DMS 273 (cell line): ENCODE data around the gene ZBTB16.
A peak's percentile ranks its signal among the peaks of the same experiment; 100 is the strongest.

Experiments
- DNase-seq: peaks from one replicate; lab custom pipeline; 2025; ENCODE audit not compliant: unreplicated experiment; lab: John Stamatoyannopoulos, UW

Gene ZBTB16

DNA sequence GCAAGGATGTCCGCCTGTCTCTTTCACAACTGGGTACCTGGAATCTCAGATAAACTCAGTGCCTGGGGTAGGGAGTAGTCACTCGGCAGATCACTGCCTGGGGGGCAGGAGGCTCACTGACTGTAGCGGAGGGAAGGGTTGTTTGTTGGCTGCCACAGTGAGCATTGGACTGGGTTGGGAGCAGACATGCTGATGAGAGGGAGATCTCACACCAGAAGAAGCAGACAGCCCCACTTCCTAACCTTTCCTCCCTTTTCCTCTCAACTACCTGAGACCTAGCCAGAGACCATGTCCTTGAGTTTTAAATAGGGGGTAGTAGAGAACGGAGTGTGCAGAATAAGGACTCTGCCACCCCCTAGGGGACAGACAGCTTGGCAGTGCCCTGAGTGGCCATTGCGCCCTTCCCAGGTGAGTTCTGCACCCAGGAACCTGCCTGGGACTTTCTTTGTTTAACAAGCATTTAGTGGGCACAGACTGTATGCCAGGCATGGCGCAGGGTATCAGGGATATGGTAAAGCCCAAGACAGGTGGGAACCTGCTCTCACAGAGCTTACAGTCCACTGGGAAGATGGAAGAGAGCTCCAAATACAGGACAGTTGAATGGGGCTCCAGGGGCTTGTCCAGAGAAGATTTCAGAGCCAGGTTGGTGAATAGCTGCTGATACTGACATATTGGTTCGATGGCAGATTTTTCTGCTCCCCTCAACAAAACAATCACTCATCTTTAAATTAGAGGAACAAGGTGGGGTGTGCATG lies 121.0 kb downstream of the ZBTB16 start:
- peak; percentile 25 for DNase-seq

DNA sequence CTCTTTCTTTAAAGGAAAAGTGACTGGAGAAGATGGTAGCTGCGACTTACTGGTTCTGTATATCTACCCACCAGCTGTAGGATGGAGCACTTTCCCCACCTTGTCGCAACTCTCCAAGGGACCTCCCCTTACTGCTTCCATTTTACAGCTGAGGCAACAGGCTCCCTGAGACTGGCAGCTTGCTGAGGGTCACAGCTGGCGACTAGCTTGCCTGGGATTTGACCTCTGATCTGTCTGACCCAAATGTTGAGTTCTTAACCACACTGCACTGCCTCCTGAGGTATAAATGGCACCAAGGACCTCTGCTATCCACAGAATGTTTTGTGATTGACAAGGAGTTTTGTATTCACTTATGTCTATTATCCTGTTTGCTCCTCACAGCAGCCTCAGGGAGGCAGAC lies 121.7 kb downstream of the ZBTB16 start:
- DNase-seq = no peak

GRCh38 chr11:114181752-114182151 lies 122.2 kb downstream of the ZBTB16 start:
- no peak for DNase-seq

GRCh38 chr11:114182471-114183043 lies 123.0 kb downstream of the ZBTB16 start:
- DNase-seq = no peak

DNA sequence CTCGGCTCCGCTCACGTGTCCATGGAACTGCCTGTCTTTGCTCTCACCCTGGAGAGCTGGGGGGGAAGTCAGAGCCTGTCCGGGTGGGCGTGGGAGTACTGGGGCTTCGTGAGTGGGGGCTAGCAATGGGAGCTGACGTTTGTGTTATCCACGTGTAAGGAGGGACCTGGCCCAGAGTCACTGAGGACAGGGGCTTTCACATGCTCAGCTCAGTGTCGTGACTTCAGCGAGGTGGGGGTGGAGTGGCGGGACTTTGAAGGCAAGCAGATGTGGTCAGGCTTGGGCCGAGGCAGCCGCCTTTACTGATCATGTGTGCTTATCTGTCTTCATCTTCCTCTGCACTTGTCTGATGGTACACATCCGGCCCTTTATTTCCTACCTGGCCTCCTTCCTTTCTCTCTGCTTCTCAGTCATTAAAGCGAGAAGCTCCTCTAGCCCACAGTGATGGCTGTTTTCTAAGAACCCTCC lies 123.6 kb downstream of the ZBTB16 start:
- no peak for DNase-seq

DNA sequence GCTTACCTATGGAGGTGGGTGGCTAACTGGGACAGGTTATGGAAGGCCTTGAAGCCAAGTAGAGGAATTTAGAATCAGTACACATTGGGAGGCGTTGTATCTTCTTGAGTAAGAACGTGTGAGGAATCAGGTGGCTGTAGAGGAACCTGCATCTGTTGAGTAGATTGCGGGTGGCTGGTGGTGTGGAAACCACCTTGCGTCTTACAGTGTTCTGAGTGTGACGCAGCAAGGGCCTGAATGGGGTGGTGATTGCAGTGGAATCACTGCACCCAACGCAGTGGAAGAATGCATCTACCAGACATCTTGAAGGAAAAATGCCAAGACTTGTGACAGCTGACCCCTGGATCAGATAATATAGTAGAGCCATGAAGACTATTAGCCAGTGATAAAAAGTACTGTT lies 125.9 kb downstream of the ZBTB16 start:
- DNase-seq = no peak

- DNase-seq = no peak
Observed at GRCh38 chr11:114187173-114187572, 127.7 kb downstream of the ZBTB16 start.

DNA sequence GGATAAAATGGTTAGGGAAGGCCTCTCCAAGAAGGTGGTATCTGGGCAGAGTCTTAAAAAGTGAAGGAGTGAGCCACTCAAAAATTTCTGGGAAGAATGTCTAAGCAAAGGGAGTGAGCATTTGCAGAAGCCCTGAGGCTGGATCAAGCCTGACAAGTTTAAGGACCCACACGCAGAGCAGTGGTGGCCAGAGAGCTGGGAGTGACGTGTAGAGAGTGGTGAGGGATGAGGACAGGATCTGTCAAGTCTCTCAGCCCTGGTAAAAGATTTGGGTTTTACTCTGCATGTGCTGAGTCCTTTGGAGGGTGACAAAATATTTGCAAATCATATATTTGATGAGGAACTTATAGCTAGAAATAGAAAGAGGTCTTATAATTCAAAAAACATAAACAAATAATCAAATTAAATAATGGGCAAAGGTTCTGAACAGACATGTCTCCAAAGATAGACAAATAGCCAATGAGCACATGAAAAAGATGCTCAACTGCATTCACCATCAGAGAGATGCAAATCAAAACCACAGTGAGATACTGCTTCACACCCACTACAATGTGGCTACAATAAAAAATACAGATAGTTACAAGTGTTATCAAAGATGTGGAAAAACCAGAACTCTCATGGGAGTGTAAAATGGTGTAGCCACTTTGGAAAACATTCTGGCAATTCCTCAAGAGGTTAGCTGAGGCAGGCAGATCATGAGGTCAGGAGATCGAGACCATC lies 129.5 kb downstream of the ZBTB16 start:
- DNase-seq = no peak

GRCh38 chr11:114190630-114191029 lies 131.1 kb downstream of the ZBTB16 start:
- no peak for DNase-seq

- DNase-seq = no peak
Observed at GRCh38 chr11:114191893-114192292, 132.4 kb downstream of the ZBTB16 start.

- peak; percentile 5 for DNase-seq
Observed at GRCh38 chr11:114192841-114193389, 133.4 kb downstream of the ZBTB16 start.

DNA sequence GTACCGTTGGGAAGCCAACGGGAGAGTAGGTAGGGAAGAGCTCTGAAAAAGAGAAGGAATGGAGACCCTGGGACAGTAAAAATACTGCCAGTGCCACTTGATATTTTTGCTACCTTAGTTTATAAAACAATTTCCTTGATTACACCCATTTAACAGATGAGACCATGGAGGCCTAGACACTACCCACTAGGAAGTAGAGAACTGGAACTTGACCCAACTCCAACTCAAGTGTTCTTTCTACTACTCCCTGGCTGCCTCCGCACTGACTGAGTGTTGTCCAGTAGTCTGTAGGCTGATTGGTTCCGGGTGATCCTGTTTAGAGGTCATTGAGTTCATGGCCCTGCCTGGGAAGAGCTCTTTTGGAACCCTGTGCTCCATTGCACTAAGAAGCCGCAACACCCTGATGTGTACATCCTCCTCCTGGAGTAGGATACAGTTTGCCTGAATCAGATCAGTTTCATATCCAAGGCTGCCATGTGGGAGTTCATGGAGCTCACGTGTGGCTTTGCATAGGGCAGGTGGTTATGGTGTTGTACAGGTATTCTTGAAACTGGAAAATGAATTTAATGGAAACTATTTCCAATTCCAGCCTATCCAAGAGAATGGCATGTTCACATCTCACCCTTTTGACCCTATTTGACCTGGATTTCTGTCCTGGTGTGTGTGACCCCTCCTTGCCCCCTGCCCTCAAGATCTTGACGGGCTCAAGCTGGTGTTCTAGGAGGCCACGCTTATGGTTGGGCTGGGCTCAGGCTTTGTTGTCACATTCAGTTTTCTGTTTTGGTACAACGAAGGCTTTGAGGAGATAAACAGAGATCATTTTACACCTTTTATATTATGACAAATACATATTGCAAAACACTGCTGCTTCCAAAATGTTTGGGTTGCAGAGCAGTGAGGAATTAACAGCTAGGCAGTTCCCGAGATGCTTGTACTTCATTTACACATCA lies 134.5 kb downstream of the ZBTB16 start:
- DNase-seq = no peak

- peak; percentile 17 for DNase-seq
Observed at GRCh38 chr11:114194702-114195101, 135.2 kb downstream of the ZBTB16 start.

DNA sequence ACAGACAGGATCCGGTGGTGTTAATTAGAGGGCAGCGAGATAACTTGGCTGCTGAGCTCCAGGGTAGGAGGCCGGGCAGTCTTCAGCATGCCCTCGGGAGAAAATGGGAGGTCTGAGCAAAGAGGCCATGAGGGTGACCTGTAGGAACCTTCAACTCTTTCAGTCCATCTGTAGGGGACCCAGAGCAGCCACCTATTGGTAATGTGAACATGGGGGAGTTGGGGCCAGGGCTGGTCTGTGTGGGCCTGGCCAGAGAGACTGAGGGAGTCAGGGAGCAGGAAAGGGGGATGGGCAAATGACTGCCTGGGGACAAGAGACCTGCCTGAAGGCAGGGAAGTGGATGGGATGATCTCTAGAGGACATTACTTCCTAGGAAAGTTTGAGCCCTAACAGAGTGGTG lies 135.6 kb downstream of the ZBTB16 start:
- DNase-seq = no peak

DNA sequence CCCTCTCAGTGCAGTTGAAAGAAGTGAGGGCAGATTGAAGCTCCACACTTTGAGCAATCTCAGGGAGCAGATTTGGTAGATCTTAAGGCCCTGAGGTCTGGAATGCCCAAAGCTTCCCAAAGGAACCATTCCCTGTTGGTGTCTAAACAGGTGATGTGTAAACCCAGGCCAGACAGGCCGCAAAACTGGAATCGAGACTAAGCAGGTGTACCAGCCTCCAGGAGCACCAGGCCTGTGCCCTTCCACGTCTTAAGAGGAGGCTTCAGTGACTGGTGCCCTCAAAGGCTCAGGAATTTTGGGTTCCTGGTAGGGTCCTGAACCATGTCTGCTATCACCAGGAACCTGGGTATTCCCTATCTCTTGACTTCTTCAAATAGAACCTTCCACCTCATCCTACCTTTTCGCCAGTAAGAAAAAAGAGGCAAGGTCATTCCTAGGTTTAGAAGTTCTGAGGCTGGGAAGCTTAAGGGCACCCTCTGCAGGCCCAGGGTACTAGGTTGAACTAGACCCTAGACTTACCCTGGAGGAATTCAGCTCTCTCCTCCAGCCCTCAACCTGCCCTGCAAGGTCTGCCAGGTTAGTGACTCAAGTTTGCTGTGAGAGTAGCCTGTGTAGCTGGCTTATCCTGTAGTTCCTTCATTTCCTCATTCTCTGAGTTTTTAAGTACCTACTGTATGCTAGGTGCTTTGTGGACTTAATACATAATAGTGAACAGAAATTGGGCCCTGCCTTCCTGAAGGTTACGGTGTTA lies 136.6 kb downstream of the ZBTB16 start:
- DNase-seq = peak; percentile 1

DNA sequence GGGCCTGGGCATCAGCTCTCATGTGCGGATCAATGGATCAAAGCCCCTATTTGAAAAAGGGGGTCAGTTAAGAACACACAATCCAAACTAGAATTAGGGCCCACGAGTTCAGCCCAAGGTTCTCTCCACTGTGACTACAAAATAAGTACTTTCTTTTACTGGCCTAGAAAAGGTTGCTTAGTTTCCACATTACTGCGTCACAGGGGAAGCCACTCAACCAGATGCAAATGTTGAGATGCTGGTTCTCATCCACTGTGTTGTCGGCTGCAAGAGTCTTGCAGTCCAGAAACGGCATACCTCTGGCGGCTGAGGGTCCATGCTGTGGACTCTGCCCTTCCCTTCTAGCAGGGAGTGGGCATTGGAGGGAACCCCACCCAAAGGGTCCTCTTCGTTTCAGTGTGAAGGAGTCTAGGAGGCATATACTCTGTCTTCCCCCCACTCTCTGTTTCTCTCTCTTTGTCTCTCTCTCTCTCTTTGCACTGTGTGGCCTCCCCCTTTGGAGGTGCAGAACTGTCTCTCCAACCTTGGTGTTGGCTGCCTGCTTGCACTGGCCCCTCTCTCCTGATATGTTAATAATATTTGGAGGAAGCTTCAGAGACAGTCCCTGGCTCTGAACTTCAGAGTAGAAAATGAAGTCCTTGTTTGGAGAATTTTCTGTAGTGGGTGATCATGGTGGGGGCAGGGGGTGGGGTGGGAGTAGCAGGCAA lies 137.6 kb downstream of the ZBTB16 start:
- DNase-seq = no peak

DNA sequence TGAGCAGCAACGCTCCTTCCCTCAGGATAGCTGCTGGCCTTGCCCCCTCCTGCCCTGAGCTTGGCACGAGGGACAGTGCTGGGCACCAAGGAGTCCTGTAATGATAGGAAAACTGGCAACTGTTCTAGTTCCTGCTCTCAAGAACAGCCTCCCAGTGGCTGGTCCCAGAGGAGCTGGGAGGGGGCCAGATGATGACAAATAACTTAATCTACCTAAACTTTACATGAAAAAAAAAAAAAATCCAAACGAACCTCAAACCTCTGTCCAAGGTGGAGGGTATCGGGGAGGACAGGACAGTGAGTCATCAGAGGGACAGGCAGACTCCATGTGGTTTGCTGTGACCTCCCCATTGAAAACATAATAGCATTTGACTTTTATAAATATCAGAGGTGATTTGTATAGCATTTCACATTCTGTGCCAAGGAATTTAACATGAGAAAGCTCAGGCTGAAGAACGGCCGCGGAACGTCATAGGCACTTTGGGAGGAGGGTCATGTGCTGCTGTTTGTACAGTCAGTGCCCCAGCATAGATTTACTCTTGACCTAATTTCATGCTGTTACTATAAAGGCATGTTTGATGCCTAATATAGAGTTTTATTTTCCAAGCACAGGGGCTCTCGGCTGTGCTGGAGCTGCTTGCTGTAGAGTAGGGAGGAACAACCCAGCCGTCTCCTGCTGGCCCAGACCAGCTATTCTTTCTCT lies 138.4 kb downstream of the ZBTB16 start:
- DNase-seq = peak; percentile 3

- DNase-seq = no peak
Observed at GRCh38 chr11:114199051-114199450, 139.5 kb downstream of the ZBTB16 start.
